CD14-positive monocyte (primary cell): Measurements from ENCODE around the gene POMT2. TPM values are rescaled to one million over a fixed set of nuclear protein-coding genes. Genes with fewer than 3 reads are reported as not detected.

Source experiments
- DNase-seq, 3 donors: peaks; one replicate each; pipeline ENCODE4 v3.0.0-alpha.2; 2011 to 2022
- H2AFZ ChIP-seq: 2 replicates; pipeline ENCODE4 v1.6.0; 2012; ENCODE audit warnings: mild to moderate bottlenecking, low read depth, low read length, inconsistent platforms; ENCODE audit not compliant: insufficient read depth, poor library complexity, severe bottlenecking
- H3K27ac ChIP-seq, 2 donors: 1 replicate in 1 of 2; 2 replicates in 1 of 2; pipeline ENCODE4 v1.5.1; 2012 to 2013; ENCODE audit warnings: low read length in 2 of 2, control low read depth in 1 of 2, inconsistent platforms in 1 of 2, low read depth in 1 of 2, mild to moderate bottlenecking in 1 of 2
- H3K27me3 ChIP-seq, 2 donors: one replicate each; pipeline versions ENCODE4 v1.6.0 to v1.6.1; 2011 to 2013; ENCODE audit warnings: low read length in 2 of 2; ENCODE audit not compliant: control insufficient read depth in 2 of 2, insufficient read depth in 2 of 2
- H3K36me3 ChIP-seq, 2 donors: replicated peaks in 1 of 2; 1 replicate in 1 of 2; 2 replicates in 1 of 2; pipeline versions ENCODE4 v1.5.1 to v1.6.1; 2012 to 2013; ENCODE audit warnings: low read length in 2 of 2, control low read depth in 1 of 2, inconsistent platforms in 1 of 2, mild to moderate bottlenecking in 1 of 2; ENCODE audit not compliant: insufficient read depth in 2 of 2, control insufficient read depth in 1 of 2
- H3K4me1 ChIP-seq, 2 donors: 1 replicate in 1 of 2; 2 replicates in 1 of 2; pipeline versions ENCODE4 v1.5.1 to v1.6.1; 2012 to 2013; ENCODE audit warnings: low read length in 2 of 2, control low read depth in 1 of 2, inconsistent platforms in 1 of 2, mild to moderate bottlenecking in 1 of 2, moderate library complexity in 1 of 2; ENCODE audit not compliant: insufficient read depth in 2 of 2, control insufficient read depth in 1 of 2
- H3K4me2 ChIP-seq: replicated peaks from 2 replicates; pipeline ENCODE3; 2012; ENCODE audit warnings: low read length, moderate library complexity, mild to moderate bottlenecking; ENCODE audit not compliant: poor library complexity, severe bottlenecking; ENCODE audit errors: extremely low read depth
- H3K4me3 ChIP-seq, 3 experiments: fragments of 200-600 bp in 1 of 3; sonication (generic) in 1 of 3; replicated peaks in 1 of 3; 1 replicate in 2 of 3; 2 replicates in 1 of 3; pipeline ENCODE4 v1.5.1; 2011 to 2013; ENCODE audit warnings: low read length in 3 of 3, mild to moderate bottlenecking in 3 of 3, control low read depth in 2 of 3, low read depth in 2 of 3, inconsistent platforms in 1 of 3, moderate library complexity in 1 of 3
- H3K79me2 ChIP-seq: 2 replicates; pipeline ENCODE4 v1.6.0; 2012; ENCODE audit warnings: mild to moderate bottlenecking, control low read depth, inconsistent platforms, low read length, moderate library complexity; ENCODE audit not compliant: insufficient read depth
- H3K9ac ChIP-seq: 2 replicates; pipeline ENCODE4 v1.6.0; 2017; ENCODE audit warnings: low read length, mild to moderate bottlenecking; ENCODE audit not compliant: insufficient read depth, poor library complexity, severe bottlenecking
- H3K9me3 ChIP-seq, 2 donors: replicated peaks in 1 of 2; 1 replicate in 1 of 2; 2 replicates in 1 of 2; pipeline versions ENCODE4 v1.5.1 to v1.6.1; 2012 to 2013; ENCODE audit warnings: low read length in 2 of 2, control low read depth in 1 of 2; ENCODE audit not compliant: control insufficient read depth in 1 of 2, insufficient read depth in 1 of 2
- H4K20me1 ChIP-seq: 2 replicates; pipeline ENCODE4 v1.6.0; 2012; ENCODE audit warnings: mild to moderate bottlenecking, low read length, control low read depth, moderate library complexity; ENCODE audit not compliant: insufficient read depth
- H3K27ac Mint-ChIP-seq, 7 donors: one replicate each; pipeline ENCODE4 v1.8.0; 2020; ENCODE audit warnings: mild to moderate bottlenecking in 7 of 7, mixed read lengths in 7 of 7, moderate library complexity in 6 of 7, inconsistent platforms in 2 of 7
- H3K27me3 Mint-ChIP-seq, 3 donors: one replicate each; pipeline ENCODE4 v1.8.0; 2021 to 2022; ENCODE audit warnings: low read depth in 3 of 3, mild to moderate bottlenecking in 3 of 3, mixed read lengths in 3 of 3, moderate library complexity in 3 of 3, inconsistent platforms in 1 of 3
- H3K36me3 Mint-ChIP-seq, 2 donors: one replicate each; pipeline ENCODE4 v1.8.0; 2020; ENCODE audit warnings: mixed read lengths in 2 of 2, inconsistent platforms in 1 of 2, mild to moderate bottlenecking in 1 of 2
- H3K4me1 Mint-ChIP-seq: one replicate; pipeline ENCODE4 v1.8.0; 2020; ENCODE audit warnings: mild to moderate bottlenecking, mixed read lengths
- H3K4me3 Mint-ChIP-seq, 2 donors: one replicate each; pipeline ENCODE4 v1.8.0; 2020; ENCODE audit warnings: mild to moderate bottlenecking in 2 of 2, mixed read lengths in 2 of 2, moderate library complexity in 1 of 2
- H3K9me3 Mint-ChIP-seq, 7 donors: one replicate each; pipeline ENCODE4 v1.8.0; 2020 to 2022; ENCODE audit warnings: mixed read lengths in 7 of 7, mild to moderate bottlenecking in 6 of 7, moderate library complexity in 6 of 7, inconsistent platforms in 2 of 7
- WGBS: methylation state at CpG from one replicate; pipeline ENCODE4 v1.1.5; 2013; ENCODE audit warnings: missing lambda C conversion rate; ENCODE audit not compliant: insufficient coverage; 5-methylcytosine and 5-hydroxymethylcytosine counted together
- intact Hi-C, 2 donors: fragments of 100-400 bp; cut with micrococcal nuclease; formaldehyde crosslinking; loops; one replicate each; pipeline versions ENCODE4 v1.15.0 to v1.15.1; 2023
- polyA plus RNA-seq, 3 donors: library from polyadenylated mRNA; depleted of rRNA in 1 of 3; unstranded in 2 of 3; stranded (reverse) in 1 of 3; fragments of 300-500 nt in 2 of 3; fragments of >200 nt in 1 of 3; fragmentation: Illumina TruSeq in 2 of 3; gene quantifications; 1 replicate in 2 of 3; 2 replicates in 1 of 3; pipeline ENCODE4 v1.2.3, GENCODE V29; 2012 to 2021
- TF ChIP-seq, protein P1 (sequence below): fragments of 200-600 bp; IDR thresholded peaks from one replicate; pipeline ENCODE4 v1.8.0; 2022; ENCODE audit warnings: antibody characterized with exemption, mild to moderate bottlenecking

The POMT2 gene
- polyA plus RNA-seq, 3 donors, result 1.5 to 8.9 (median 1.8) TPM

DNA sequence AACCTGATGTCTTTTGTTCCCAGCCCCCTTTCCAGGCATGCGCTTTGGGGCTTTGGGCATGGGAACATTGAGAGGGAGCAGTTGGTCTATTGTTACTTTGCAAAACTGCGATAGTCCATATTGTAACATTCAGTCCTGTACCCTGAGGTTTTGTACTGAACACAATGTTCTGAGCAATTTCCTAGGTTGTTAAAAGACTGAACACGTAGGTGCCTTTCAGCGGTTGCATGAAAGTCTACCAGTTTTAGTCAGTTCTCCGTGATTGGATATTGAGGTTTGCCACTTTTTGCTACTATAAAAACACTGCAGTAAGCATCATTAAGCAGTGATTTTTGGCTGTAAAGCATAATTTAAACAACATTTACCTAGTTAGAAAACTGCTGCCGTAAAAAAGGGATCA lies 69.8 kb downstream of the POMT2 start:
- Histone ChIP-seq H3K27me3 (no peaks in the 10 kb centered on the region), H3K4me3 (no peak overlapping the region), H3K4me2 (no peak overlapping the region), H2AFZ (no peak overlapping the region), H3K4me1 (no peaks in the 10 kb centered on the region), H4K20me1 (no peaks in the 10 kb centered on the region), H3K9ac (no peak overlapping the region), H3K36me3 (peaks cover 0 to 5% of the 10 kb centered on the region in 2 donors), H3K9me3 (no peaks in the 10 kb centered on the region), H3K79me2 (no peaks in the 10 kb centered on the region), H3K27ac (no peak overlapping the region)
- Mint-ChIP-seq H3K36me3 (peaks cover 0 to under 1% of the 10 kb centered on the region in 2 donors), H3K4me3 (no peak overlapping the region), H3K27me3 (peaks cover 5 to 8% (median 6%) of the 10 kb centered on the region in 3 donors), H3K4me1 (no peaks in the 10 kb centered on the region), H3K27ac (no peak overlapping the region), H3K9me3 (peaks cover 0 to 2% (median 0%) of the 10 kb centered on the region in 7 donors)
- DNase-seq, result no peak
- intact Hi-C loops, result no loop called here
- TF ChIP-seq, protein P1, sequence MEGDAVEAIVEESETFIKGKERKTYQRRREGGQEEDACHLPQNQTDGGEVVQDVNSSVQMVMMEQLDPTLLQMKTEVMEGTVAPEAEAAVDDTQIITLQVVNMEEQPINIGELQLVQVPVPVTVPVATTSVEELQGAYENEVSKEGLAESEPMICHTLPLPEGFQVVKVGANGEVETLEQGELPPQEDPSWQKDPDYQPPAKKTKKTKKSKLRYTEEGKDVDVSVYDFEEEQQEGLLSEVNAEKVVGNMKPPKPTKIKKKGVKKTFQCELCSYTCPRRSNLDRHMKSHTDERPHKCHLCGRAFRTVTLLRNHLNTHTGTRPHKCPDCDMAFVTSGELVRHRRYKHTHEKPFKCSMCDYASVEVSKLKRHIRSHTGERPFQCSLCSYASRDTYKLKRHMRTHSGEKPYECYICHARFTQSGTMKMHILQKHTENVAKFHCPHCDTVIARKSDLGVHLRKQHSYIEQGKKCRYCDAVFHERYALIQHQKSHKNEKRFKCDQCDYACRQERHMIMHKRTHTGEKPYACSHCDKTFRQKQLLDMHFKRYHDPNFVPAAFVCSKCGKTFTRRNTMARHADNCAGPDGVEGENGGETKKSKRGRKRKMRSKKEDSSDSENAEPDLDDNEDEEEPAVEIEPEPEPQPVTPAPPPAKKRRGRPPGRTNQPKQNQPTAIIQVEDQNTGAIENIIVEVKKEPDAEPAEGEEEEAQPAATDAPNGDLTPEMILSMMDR, result no peak
- 100% methylated on average over 3 of the region's 6 CpGs for WGBS

DNA sequence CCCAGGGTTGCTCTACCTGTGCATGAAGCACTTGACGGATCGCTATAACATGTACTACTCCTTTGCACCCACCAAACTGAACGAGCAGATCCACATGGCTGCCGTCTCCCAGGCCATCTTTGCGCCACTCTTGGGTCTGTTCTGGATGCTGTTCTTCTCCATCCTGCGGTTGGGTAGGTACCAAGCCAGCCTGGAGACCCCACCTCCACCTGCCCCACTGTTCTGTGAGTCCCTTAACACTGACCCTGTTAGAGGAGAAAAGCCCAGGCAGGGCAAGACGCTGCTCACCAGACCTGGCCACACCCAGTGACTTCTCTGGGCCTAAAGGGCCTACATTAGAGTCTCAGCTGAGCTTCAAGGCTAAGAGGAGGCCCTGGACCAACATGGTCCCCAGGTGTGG lies 71.4 kb downstream of the POMT2 start:
- Histone ChIP-seq H3K4me2 (no peak overlapping the region), H2AFZ (no peak overlapping the region), H3K4me3 (no peak overlapping the region), H3K27ac (no peak overlapping the region), H3K9me3 (no peaks in the 10 kb centered on the region), H3K79me2 (no peaks in the 10 kb centered on the region), H3K27me3 (no peaks in the 10 kb centered on the region), H3K36me3 (peaks cover 0 to 5% of the 10 kb centered on the region in 2 donors), H4K20me1 (no peaks in the 10 kb centered on the region), H3K9ac (no peak overlapping the region), H3K4me1 (no peaks in the 10 kb centered on the region)
- intact Hi-C loops, result no loop called here
- Mint-ChIP-seq H3K27ac (no peak overlapping the region), H3K9me3 (peaks cover 0 to 2% (median 0%) of the 10 kb centered on the region in 7 donors), H3K36me3 (peaks cover 0 to 3% of the 10 kb centered on the region in 2 donors), H3K4me1 (no peaks in the 10 kb centered on the region), H3K4me3 (no peak overlapping the region), H3K27me3 (peaks cover 4 to 6% (median 5%) of the 10 kb centered on the region in 3 donors)
- 95% methylated on average over 6 of the region's 7 CpGs for WGBS
- TF ChIP-seq, protein P1, result no peak
- no peak for DNase-seq
